ENCODE measurements around the gene GDI2.
A peak's percentile ranks its signal among the peaks of the same experiment; 100 is the strongest.
"Not testable (repeated sequence)": the region's sequence is repeated elsewhere in the genome, so short reads cannot be mapped to it uniquely, and the experiment has no call there.

Gene GDI2

DNA sequence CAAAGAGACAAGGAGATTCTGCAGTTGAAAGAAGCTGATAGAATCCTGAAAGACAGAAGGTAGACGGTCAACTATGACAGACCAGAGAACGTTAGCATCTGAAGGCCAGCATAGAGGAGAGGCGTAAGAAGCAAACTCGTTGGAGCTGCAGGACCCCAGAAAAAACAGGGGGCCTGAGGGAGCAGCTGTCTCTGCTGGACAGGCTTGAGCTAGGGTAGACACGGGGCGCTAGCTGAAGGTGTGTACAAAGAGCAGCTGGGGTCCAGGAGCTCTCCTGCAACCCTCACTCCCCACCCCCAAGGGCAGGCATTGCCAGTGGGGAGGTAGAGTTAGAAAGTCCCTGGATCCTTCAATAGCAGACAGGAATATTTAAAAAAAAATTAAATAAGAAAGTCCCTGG, 14.6 kb upstream of the GDI2 start:
- peak in 1 of 2 experiments; percentile 9 for DNase-seq

DNA sequence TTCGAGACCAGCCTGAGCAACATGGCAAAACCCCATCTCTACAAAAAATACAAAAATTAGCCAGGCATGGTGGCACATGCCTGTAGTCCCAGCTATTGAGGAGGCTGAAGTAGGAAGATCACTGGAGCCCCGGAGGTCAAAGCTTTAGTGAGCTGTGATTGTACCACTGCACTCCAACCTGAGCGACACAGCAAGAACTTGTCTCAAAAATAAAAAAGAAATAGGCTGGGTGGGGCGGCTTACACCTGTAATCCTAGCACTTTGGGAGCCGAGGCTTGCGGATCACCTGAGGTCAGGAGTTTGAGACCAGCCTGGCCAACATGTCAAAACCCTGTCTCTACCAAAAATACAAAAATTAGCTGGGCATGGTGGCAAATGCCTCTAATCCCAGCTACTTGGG, 13.3 kb upstream of the GDI2 start:
- peak in 1 of 2 experiments; percentile 7 for DNase-seq

DNA sequence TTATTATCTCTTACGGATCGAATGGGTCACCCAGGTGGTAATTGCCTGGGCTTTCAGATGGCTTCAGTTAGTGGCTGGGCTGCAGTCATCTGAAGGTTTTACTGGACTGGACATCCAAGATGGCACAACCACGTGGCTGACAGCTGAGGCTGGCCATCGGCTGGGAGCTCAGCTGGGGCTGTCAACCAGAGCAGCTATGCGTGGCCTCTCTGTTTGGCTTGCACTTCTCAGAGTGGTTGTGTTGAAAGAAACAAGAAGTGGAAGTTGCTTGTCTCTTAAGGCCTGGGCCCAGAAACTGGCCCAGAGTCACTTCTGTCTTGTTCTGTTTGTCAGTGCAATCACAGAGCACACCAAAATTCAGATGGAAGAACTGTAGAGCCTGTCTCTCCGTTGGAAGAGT, 5.7 kb upstream of the GDI2 start:
- DNase-seq: no peak

DNA sequence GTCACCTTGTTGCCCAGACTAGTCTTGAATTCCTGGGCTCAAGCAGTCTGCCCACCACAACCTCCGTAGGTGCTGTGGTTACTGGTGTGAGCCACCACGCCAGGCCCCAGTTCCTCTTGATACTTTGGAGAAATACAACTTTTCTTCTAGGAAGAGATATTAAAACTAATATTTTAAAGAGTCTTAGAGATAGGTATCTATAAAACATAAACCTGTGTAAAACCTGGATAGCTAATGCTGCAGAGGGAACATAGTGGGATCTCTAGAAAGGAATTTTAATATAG, 4.8 kb upstream of the GDI2 start:
- no peak for DNase-seq

DNA sequence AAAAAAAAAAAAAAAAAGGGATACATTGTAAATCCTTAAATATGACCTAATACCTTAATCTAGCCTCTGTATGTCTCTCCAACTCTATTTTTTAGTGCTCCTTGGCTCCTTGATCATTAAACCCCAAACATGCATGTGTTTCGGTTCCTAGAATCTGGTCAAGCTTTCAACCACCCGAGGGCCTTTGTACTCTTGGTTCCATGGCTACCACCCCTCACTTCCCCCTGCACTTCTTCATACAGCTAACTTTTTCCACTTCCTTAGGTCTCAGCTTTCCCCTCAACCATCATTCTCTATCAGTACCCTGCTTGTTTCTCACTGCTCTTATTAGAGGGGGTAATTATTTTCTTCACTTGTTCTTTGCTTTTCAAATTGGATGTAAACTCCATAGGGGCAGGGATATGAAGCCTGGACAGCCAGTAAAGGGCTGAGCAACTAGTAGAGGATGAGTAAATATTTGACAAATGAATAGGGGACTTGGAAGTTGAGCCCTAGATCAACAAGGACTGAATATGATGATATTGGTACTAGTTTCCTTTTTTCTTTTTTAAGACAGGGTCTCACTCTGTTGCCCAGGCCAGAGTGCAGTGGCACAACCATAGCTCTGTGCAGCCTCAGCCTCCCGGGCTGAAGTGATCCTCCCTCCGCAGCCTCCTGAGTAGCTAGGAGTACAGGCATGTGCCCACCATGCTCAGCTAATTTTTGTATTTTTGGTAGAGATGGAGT, 4.3 kb upstream of the GDI2 start:
- no peak for DNase-seq

DNA sequence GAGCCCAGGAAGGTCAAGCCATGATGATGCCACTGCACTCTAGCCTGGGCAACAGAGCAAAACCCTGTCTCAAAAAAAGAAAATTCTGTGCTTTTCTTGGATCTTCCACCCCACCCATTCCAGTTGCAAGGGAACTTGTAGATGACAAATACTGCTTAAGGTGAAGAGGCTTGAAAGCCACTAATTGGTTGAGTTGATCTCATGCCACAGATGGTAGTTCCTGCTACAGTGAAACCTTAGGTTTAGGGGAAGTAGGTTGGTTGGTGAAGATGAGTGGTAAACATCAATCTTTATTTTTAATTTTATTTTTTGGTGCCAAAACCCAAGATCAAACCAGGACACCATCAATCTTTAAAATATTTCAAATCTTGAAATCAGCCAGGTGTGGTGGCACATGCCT, 2.9 kb upstream of the GDI2 start:
- DNase-seq: no peak

DNA sequence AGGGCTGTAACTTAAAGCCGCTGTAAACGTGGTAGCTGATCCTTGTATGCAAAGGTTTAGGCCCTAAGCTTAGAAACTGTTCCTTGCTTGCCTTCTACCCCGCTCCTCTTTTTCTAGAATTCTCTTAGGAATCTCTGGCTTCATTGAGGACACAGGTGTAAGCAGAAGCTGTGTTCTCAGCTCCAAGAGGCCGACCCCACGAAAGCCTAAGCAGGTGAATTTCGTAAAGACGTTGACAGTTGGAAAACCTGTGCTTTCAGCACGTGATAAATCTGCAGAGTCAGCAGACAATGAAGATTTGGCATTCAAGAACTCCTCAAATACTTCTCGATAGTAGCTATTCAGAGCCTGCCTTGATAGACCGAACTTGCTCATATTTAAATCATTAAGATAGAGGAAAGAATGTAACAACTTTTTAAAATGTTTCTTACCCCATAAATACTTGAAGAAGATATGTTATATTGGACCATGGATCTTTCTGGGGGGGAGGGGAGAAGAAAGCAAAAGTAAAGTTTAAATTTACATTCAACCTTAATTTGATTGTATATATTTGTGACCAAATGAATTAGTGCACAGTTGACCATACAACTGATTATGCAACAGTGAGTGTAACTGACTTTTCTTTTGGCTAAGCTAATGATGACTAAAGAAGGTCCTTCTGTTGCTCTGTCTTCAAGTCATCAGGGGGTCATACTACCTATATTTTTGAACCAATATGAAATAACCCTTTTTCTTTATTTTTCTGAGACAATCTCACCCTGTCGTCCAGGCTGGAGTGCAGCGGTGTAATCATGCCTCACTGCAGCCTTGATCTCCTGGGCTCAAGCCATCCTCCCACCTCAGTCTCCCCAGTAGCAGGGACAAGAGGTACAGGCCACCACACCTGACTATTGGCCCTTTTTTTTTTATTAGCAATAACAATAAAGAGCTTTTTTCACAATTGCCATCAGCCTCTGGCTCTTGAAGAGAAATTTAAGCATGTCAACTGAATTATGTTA, 1.2 kb upstream of the GDI2 start:
- DNase-seq: no peak

DNA sequence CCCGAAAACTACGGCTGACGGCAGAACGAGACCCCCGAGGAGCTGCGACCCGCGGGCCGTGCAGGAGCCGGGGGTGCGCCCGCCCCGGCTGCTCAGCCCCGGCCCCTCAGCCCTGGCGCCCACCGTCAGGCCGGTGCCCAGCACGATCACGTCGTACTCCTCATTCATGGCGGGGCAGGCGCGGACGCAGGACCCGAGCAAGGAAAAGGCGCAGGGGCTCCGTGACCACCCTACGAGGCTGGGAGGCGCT, 218 bp downstream of the GDI2 start:
- DNase-seq: no peak

DNA sequence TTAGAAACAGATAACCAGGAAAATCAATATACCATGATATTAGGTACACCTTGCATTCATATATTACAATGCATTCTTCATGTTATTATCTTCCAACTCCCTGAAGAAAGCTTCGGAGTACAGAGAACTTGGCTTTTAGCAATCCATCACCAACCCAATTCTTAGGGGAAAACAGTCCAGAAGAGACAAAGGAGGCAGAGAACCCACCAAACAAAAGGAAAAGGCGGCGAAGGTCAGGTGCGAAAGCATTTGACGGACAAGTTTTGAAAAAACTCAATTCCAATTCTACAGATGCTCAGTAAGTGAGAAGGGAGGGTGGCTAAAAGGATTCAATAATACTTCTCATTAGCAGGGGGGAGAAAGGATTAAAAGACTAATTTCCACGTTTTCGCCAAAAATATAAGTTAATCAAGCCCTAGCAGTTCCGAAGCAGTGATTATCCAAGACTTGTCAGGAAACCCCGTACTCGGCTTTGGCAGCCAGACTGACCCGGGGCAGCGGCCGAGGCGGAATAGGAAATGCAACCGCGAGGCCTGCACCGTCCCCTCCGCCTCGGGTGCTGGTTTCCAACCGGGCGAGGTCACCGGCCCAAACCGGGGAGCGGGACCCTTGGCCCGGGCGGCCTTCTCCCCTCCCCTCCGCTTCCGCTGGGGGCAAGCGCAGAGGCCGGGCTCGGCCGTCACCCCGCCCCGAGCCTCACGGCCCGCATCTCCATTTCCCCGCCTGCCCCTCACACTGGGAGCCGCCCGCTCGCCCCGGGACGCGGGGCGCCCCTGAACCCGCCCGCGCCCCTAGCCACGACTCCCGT, 747 bp downstream of the GDI2 start:
- DNase-seq: peak; percentile 66 to 71

DNA sequence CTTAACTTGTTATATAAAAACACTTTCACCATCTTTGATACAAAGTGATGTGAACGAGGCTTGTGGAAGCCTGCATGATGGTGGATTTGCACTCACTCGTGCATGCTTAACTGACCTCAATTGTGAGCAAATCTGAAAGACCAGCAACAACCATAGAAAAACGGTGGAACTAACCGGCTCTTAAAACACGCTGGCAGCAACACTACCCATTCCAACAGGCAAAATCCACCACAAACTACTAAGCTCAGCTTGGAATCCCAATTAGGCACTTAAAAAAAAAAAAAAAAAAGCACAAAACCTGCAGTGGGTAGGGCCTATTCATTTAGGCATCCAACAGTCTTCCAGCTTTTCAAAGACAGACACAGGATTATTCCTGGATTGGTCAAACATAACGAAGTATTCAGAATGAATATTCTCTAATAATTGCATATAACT, 1.8 kb downstream of the GDI2 start:
- DNase-seq: no peak

DNA sequence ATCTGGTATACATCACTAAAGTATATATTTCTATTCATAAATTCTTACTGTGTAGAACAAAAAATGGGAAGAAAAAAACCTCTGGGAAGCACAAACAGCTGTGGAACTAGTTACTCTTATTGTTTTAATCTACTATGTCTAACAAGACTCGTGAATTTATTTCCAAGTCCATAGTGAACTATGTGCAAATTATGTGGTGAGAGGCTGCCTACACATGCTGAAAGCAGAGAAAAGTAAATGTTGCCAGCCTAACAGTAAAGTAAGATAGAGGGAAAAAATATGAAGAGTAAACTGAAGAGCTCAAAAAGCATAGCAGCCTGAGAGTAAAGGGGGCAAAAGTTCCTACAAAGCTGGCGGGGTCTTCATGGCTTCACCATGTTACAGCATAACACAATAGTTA, 3.0 kb downstream of the GDI2 start:
- no peak for DNase-seq

DNA sequence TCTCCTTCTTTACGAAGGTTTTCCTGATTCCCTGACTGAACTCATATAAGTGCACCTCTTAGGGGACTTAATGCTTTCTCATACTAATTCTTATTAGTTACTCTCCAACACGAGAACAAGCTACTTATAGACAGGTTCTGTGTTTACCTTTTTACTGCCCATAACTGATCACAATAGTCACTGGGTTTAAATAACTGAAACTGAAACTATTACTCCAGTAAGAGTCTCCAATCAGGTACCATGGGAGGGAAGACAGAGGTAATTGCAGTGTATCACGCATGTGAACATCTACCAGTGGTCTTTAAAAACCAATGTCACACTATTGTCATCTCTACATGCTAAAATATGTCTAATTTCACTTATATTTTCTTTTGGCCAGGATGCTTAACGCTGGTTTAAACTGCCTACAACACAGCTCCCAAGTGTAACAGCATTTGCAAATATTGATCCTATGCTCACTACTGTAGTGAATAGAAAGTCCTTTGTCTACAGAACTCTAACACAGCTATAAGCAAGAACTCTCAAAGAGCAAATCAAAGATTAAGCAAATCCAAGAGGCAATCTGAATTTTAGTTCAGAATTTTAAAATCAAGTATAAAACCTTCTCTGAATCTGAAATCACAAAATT, 3.6 kb downstream of the GDI2 start:
- DNase-seq: no peak

DNA sequence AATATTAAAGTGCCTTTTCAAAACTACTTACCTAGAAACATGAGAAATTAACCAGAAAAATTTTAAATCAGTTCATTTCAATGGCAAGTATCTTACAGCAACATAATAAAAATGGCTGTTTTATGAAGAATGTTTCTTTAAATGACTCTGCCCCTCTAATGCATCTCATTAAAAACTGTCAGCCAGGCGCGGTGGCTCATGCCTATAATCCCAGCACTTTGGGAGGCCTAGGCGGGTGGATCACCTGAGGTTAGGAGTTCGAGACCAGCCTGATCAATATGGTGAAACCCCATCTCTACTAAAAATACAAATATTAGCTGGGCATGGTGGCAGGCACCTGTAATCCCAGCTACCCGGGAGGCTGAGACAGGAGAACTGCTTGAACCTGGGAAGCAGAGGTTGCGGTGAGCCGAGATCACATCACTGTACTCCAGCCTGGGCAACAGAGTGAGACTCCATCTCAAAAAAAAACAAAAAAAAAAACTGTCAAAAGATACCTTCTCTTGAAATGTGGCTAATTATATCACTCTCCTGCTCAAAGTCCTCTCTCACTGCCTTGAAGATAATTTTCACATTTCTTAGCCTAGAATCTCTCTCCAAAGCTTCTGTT, 4.3 kb downstream of the GDI2 start:
- DNase-seq: not testable (repeated sequence)

DNA sequence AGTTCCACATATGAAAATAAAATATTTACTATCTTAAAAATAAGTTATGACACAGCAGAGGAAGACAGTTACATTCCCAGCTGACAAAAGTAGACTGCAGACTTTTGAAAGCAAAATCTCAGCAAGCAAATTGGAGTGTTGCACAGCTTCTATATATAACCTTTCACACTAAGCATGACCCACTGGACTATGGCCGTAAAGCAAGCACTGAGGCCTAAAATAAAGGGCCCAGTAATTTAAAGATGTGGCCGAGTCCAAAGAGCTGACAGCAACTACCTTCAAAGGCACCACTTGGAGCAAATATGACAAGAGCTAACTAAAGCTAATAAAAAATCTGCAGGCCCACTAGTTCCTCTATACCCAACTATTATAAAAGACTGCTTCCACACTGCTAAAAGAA, 6.5 kb downstream of the GDI2 start:
- no peak for DNase-seq

DNA sequence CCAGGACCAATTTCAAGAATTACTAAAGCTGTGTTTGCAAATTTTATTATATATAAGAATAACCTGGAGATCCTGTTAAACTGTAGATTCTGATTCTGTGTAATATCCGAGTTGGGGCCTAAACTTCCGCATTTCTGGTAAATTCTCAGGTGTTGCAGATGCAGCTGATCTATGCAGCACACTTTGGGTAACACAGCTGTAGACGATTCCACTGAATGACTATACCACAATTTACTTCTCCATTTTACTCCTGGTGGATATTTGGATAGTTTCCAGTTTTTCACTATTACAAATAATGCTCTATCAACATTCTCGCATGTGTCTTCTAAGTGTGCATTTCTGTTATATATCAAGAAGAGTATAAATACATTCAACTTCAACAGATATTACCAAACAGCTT, 7.5 kb downstream of the GDI2 start:
- no peak for DNase-seq

DNA sequence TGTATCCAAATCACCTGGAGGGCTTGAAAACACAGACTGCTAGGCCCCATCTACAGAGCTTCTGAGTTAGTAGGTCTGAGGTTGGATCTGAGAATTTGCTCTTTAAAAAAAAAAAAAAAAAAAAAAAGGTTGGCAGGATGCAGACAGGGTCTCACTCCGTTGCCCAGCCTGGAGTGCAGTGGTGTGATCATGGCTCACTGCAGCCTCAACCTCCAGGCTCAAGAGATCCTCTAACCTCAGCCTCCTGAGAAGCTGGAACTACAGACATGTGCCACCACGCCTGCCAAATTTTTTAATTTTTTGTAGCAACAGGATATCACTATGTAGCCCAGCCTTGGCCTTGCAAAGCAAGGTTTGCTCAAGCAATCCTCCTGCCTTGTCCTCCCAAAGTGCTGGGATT, 8.0 kb downstream of the GDI2 start:
- no peak for DNase-seq

DNA sequence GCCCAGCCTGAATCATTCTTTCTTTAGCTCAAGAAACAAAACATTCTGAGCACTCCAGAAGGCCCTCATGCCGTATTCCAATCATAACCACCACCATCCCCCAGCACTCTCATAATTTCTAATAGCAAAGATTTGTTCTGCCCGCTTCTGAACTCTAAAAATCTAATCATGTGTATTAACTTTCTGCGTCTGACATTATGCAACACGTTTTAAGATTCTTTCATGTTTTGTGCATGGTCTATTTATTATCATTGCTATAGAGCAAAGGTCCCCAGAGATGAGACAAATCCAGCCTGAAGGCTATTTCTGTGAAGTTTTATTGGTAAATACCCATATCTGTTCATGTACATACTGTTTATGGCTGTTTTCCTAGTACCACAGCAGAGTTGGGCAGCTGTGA, 8.8 kb downstream of the GDI2 start:
- DNase-seq: no peak

DNA sequence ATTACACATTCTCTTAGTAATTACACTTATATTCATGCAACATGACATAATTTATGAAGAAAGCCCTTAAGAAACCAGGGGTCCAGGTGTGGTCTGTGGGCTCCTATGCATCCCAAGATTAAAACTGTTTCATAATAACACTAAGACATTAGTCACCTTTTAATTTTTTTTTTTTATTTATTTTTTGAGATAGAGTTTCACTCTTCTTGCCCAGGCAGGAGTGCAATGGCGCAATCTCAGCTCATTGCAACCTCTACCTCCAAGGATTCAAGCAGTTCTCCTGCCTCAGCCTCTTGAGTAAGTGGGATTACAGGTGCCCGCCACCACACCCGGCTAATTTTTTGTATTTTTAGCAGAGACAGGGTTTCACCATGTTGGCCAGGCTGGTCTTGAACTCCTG, 12.5 kb downstream of the GDI2 start:
- DNase-seq: no peak

DNA sequence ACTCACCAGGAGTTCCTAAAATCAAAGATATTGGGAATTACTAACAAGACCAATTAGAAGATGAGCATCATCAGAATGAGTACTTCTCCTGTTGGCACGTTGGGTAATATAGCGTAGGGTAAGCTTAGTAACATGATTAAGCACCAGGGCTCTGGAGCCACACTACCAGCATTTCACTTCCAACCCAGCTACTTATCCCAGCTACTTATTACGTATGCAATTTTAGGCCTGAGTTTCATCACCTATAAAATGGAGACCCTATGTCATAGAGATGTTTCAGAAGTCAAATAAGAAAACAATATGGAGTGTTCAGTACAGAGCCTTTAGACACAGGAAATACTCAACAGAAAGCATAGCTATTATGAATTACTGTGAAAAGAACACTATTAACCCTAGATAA, 19.0 kb downstream of the GDI2 start:
- no peak for DNase-seq

DNA sequence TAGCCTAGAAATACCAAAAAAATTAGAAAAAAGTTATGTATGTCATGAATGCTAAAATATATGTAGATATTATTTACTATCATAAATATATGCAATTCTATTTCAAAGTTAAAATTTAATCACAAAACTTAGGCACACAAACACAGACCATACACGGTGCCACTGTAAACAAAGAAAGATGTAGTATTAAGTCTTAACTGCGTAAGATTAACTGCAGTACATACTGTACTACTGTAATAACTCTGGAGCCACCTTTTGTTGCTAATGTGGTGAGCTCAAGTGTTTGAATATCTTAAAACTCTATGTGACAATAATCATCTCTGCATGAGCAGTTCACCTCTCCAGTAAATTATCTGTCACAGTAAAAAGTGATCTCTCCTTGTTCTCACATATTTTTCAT, 23.6 kb downstream of the GDI2 start:
- DNase-seq: no peak

DNA sequence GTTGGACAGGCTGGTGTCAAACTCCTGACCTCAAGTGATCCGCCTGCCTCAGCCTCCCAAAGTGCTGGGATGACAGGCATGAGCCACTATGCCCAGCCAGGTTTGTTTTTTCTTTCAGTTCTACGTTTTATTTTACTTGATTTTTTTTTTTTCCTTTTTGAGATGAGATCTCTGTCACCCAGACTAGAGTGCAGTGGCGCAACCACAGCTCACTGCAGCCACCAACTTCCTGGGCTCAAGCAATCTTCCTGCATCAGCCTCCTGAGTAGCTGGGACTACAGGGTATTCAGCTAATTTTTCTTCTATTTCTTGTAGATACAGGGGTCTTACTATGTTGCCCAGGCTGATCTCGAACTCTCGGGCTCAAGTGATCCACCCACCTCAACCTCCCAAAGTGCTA, 24.3 kb downstream of the GDI2 start:
- no peak for DNase-seq

DNA sequence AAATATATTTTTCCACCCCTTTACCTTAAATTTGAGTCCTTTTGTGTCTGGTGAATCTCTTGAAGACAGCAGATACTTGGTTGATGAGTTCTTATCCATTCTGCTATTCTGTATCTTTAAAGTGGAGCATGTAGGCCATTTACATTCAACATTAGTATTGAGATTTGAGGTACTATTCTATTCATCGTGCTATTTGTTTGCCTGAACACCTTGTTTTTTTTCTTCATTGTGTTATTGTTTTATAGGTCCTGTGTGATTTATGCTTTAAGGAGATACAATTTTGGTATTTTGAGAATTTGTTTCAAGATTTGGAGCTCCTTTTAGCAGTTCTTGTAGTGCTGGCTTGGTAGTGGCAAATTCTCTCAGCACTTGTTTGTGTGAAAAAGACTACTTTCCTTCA, 29.9 kb downstream of the GDI2 start:
- DNase-seq: no peak

DNA sequence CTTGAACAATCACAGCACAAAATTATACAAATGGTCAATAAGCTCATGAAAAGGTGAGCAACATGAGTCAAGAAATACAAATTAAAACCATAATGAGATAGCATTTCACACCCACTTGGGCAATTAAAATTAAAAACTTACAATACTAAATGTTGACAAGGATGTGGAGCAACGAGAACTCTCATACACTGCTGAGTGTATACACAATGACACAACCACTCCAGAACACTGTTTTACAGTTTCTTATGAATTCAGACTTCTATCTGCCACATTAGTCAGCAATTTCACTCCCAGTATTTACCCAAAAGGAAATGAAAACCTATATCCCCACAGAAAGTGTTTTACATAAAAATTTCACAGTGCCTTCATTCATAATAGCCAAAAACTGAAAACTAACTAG, 31.1 kb downstream of the GDI2 start:
- DNase-seq: no peak
